GM12878 (cell line): Measurements from ENCODE around the gene PSTPIP2. TPM values are rescaled to one million over a fixed set of nuclear protein-coding genes. Genes with fewer than 3 reads are reported as not detected.

ENCODE experiments used
- BMI1 ChIP-seq: fragments of 450-650 bp; IDR thresholded peaks from 2 replicates; pipeline ENCODE4 v1.6.1; 2016; ENCODE audit warnings: mild to moderate bottlenecking, moderate library complexity, borderline replicate concordance
- CBFB ChIP-seq: IDR thresholded peaks from 2 replicates; pipeline ENCODE4 v1.6.1; 2016; ENCODE audit warnings: antibody characterized with exemption, low read depth
- CBX5 ChIP-seq: sonication (generic); IDR thresholded peaks from 2 replicates; pipeline ENCODE4 v1.6.1; 2016; ENCODE audit warnings: low read depth, moderate library complexity, mild to moderate bottlenecking, inconsistent platforms
- HDAC2 ChIP-seq: fragments of 200-600 bp; sonication (generic); IDR thresholded peaks from 2 replicates; pipeline ENCODE4 v1.6.1; 2017
- KLF5 ChIP-seq: fragments of 450-650 bp; IDR thresholded peaks from 2 replicates; pipeline ENCODE4 v1.6.1; 2014; ENCODE audit warnings: mild to moderate bottlenecking; ENCODE audit not compliant: partially characterized antibody
- MEF2A ChIP-seq: IDR thresholded peaks from 2 replicates; pipeline ENCODE4 v1.6.1; 2011; ENCODE audit warnings: low read depth, mild to moderate bottlenecking, low read length, moderate library complexity; ENCODE audit not compliant: insufficient read depth
- MLLT1 ChIP-seq: fragments of 450-650 bp; IDR thresholded peaks from 2 replicates; pipeline ENCODE4 v1.6.1; 2016; ENCODE audit warnings: mild to moderate bottlenecking
- MTA2 ChIP-seq: fragments of 450-650 bp; IDR thresholded peaks from 2 replicates; pipeline ENCODE4 v1.6.1; 2016; ENCODE audit warnings: low read depth, mild to moderate bottlenecking, moderate library complexity
- MYB ChIP-seq: fragments of 150-350 bp; IDR thresholded peaks from 2 replicates; pipeline ENCODE4 v1.6.1; 2014; ENCODE audit warnings: mild to moderate bottlenecking, low read depth, low read length, borderline replicate concordance
- NR2F1 ChIP-seq: fragments of 450-650 bp; conservative IDR thresholded peaks from 2 replicates; pipeline ENCODE4 v1.6.1; 2017; ENCODE audit warnings: mild to moderate bottlenecking
- POU2F2 ChIP-seq: IDR thresholded peaks from 3 replicates; pipeline ENCODE4 v1.6.1; 2011; ENCODE audit warnings: low read depth, mild to moderate bottlenecking, low read length, borderline replicate concordance
- SP1 ChIP-seq: IDR thresholded peaks from one replicate; pipeline ENCODE4 v1.6.1; 2011; ENCODE audit warnings: low read depth, low read length
- SREBF2 ChIP-seq: IDR thresholded peaks from 2 replicates; pipeline ENCODE4 v1.6.1; 2012; ENCODE audit warnings: mild to moderate bottlenecking, low read length
- SRF ChIP-seq, 2 experiments: IDR thresholded peaks; 2 replicates each; pipeline ENCODE4 v1.6.1; 2011; ENCODE audit warnings: low read depth in 2 of 2, low read length in 2 of 2, mild to moderate bottlenecking in 1 of 2, moderate library complexity in 1 of 2
- STAT3 ChIP-seq: IDR thresholded peaks from 2 replicates; pipeline ENCODE4 v1.6.1; 2011; ENCODE audit warnings: low read depth, low read length, improper control_type of control experiment
- SUZ12 ChIP-seq: fragments of 200-600 bp; sonication (generic); IDR thresholded peaks from one replicate; pipeline ENCODE4 v1.6.1; 2018; ENCODE audit warnings: antibody characterized with exemption, mild to moderate bottlenecking; ENCODE audit not compliant: unreplicated experiment
- TCF7 ChIP-seq: IDR thresholded peaks from 2 replicates; pipeline ENCODE4 v1.6.1; 2014; ENCODE audit warnings: antibody characterized with exemption, borderline replicate concordance
- ZBTB4 ChIP-seq: fragments of 450-650 bp; formaldehyde crosslinking; IDR thresholded peaks from 2 replicates; pipeline ENCODE4 v1.4.0; 2022; ENCODE audit warnings: mild to moderate bottlenecking, moderate library complexity
- ZNF217 ChIP-seq: fragments of 450-650 bp; IDR thresholded peaks from 2 replicates; pipeline ENCODE4 v1.6.1; 2017; ENCODE audit warnings: antibody characterized with exemption, mild to moderate bottlenecking
- ZSCAN29 ChIP-seq: fragments of 450-650 bp; IDR thresholded peaks from 2 replicates; pipeline ENCODE4 v1.6.1; 2017; ENCODE audit warnings: mild to moderate bottlenecking, moderate library complexity
- polyA plus RNA-seq, 11 experiments: library from polyadenylated mRNA; depleted of rRNA in 4 of 11; unstranded in 6 of 11; stranded (reverse) in 5 of 11; fragments of >200 nt; fragmentation: Nextera tagmentation in 4 of 11; fragmentation: Illumina TruSeq in 1 of 11; extraction: Ambion mirVana in 4 of 11; extraction: Trizol in 1 of 11; gene quantifications; 1 replicate in 1 of 11; 2 replicates in 10 of 11; pipeline versions ENCODE4 v1.2.1 to v1.2.3, GENCODE V29; 2011 to 2016; ENCODE audit warnings: inconsistent platforms in 2 of 11, missing spikeins in 2 of 11, low read depth in 1 of 11
- total RNA-seq, 4 experiments: library from RNA; depleted of rRNA in 3 of 4; stranded (reverse); fragments of >200 nt in 3 of 4; fragmentation: Illumina TruSeq in 1 of 4; extraction: Trizol in 1 of 4; gene quantifications; 2 replicates each; pipeline versions ENCODE4 v1.2.1 to v1.2.3, GENCODE V29; 2013 to 2021
- TF ChIP-seq, protein P1 (sequence below): fragments of 450-650 bp; IDR thresholded peaks from 2 replicates; pipeline ENCODE4 v1.6.1; 2014; ENCODE audit warnings: mild to moderate bottlenecking
- TF ChIP-seq, protein P2 (sequence below): IDR thresholded peaks from 2 replicates; pipeline ENCODE4 v1.6.1; 2011; ENCODE audit warnings: mild to moderate bottlenecking, low read depth, low read length, moderate library complexity; ENCODE audit not compliant: insufficient replicate concordance
- TF ChIP-seq, protein P3 (sequence below): fragments of 450-650 bp; IDR thresholded peaks from 2 replicates; pipeline ENCODE4 v1.6.1; 2017; ENCODE audit warnings: mild to moderate bottlenecking, low read depth, inconsistent platforms; ENCODE audit not compliant: poor library complexity, severe bottlenecking
- TF ChIP-seq, protein P4 (sequence below): IDR thresholded peaks from 2 replicates; pipeline ENCODE4 v1.6.1; 2012; ENCODE audit warnings: low read depth, low read length, improper control_type of control experiment

PSTPIP2 gene
- total and polyA plus RNA-seq, 10 of the 15 experiments (the other 5 are each of a cell fraction or from before 2014, with no cell fraction given) = 0.69 to 38.4 (median 24.7) TPM

- TF ChIP-seq ZNF217 (no peak), MLLT1 (peak; percentile 30; the same call in 1 of the 2 replicates), HDAC2 (no peak), POU2F2 (no peak), MYB (no peak), SREBF2 (no peak), STAT3 (no peak), NR2F1 (peak; percentile 68), BMI1 (no peak), SUZ12 (no peak), MEF2A (no peak), ZSCAN29 (no peak), MTA2 (peak; percentile 82; the same call in 1 of the 2 replicates), CBFB (no peak), SRF (IDR thresholded peaks at IDR 0.05; ENCODE audit: low read depth in 2 of 2, low read length in 2 of 2) (no peak), KLF5 (no peak), ZBTB4 (CRISPR knock-in tag) (no peak), SP1 (no peak), CBX5 (no peak), TCF7 (no peak)
- TF ChIP-seq, protein P1, sequence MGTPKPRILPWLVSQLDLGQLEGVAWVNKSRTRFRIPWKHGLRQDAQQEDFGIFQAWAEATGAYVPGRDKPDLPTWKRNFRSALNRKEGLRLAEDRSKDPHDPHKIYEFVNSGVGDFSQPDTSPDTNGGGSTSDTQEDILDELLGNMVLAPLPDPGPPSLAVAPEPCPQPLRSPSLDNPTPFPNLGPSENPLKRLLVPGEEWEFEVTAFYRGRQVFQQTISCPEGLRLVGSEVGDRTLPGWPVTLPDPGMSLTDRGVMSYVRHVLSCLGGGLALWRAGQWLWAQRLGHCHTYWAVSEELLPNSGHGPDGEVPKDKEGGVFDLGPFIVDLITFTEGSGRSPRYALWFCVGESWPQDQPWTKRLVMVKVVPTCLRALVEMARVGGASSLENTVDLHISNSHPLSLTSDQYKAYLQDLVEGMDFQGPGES = no peak
- TF ChIP-seq, protein P2, sequence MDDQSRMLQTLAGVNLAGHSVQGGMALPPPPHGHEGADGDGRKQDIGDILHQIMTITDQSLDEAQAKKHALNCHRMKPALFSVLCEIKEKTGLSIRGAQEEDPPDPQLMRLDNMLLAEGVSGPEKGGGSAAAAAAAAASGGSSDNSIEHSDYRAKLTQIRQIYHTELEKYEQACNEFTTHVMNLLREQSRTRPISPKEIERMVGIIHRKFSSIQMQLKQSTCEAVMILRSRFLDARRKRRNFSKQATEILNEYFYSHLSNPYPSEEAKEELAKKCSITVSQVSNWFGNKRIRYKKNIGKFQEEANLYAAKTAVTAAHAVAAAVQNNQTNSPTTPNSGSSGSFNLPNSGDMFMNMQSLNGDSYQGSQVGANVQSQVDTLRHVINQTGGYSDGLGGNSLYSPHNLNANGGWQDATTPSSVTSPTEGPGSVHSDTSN = no peak
- TF ChIP-seq, protein P3, sequence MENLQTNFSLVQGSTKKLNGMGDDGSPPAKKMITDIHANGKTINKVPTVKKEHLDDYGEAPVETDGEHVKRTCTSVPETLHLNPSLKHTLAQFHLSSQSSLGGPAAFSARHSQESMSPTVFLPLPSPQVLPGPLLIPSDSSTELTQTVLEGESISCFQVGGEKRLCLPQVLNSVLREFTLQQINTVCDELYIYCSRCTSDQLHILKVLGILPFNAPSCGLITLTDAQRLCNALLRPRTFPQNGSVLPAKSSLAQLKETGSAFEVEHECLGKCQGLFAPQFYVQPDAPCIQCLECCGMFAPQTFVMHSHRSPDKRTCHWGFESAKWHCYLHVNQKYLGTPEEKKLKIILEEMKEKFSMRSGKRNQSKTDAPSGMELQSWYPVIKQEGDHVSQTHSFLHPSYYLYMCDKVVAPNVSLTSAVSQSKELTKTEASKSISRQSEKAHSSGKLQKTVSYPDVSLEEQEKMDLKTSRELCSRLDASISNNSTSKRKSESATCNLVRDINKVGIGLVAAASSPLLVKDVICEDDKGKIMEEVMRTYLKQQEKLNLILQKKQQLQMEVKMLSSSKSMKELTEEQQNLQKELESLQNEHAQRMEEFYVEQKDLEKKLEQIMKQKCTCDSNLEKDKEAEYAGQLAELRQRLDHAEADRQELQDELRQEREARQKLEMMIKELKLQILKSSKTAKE = peak; percentile 44
- TF ChIP-seq, protein P4, sequence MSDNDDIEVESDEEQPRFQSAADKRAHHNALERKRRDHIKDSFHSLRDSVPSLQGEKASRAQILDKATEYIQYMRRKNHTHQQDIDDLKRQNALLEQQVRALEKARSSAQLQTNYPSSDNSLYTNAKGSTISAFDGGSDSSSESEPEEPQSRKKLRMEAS = no peak
These were observed 109.6 kb downstream of the PSTPIP2 start (continued) for GRCh38 chr18:45962461-45962860.
